ENCODE data around the gene DPH6. TPM values are rescaled to one million over a fixed set of nuclear protein-coding genes. Genes with fewer than 3 reads are reported as not detected.
"Not testable (repeated sequence)": the region's sequence is repeated elsewhere in the genome, so short reads cannot be mapped to it uniquely, and the experiment has no call there.

DPH6 gene
- total RNA-seq, 2 donors from 2014 or later: 3.7 to 13.3 TPM

GRCh38 chr15:35351059-35351458, 194.9 kb downstream of the DPH6 start:
- peaks cover 21 to 32% of the 10 kb centered on the region in 2 donors for H3K9me3 Mint-ChIP-seq

GRCh38 chr15:35349916-35350315, 196.0 kb downstream of the DPH6 start:
- Mint-ChIP-seq H3K36me3 (peaks cover 0 to 15% of the 10 kb centered on the region in 2 donors), H3K9me3 (peaks cover 13 to 23% of the 10 kb centered on the region in 2 donors), H3K27ac (no peak overlapping the region)
- DNase-seq (ENCODE audit: low spot score in 2 of 2): no peak
- no peak for ATAC-seq

More at GRCh38 chr15:35351059-35351458, 194.9 kb downstream of the DPH6 start:
- ATAC-seq (no peak), DNase-seq (ENCODE audit: low spot score in 2 of 2) (no peak)
- Mint-ChIP-seq H3K27ac (no peak overlapping the region), H3K36me3 (peaks cover 7 to 24% of the 10 kb centered on the region in 2 donors)

- Mint-ChIP-seq H3K36me3 (no peaks in the 10 kb centered on the region), H3K9me3 (no peaks in the 10 kb centered on the region), H3K27ac (no peak overlapping the region)
- no peak for DNase-seq (ENCODE audit: low spot score in 2 of 2)
- ATAC-seq: no peak
Measured at GRCh38 chr15:35330916-35331315, 215.0 kb downstream of the DPH6 start.

GRCh38 chr15:35330048-35330695, 215.8 kb downstream of the DPH6 start:
- no peaks in the 10 kb centered on the region for H3K36me3 Mint-ChIP-seq
- DNase-seq (ENCODE audit: low spot score in 2 of 2): no peak
- no peak for ATAC-seq
- no peak overlapping the region for H3K27ac Mint-ChIP-seq
- no peaks in the 10 kb centered on the region for H3K9me3 Mint-ChIP-seq

- Mint-ChIP-seq H3K27ac (no peak overlapping the region), H3K36me3 (no peaks in the 10 kb centered on the region), H3K9me3 (no peaks in the 10 kb centered on the region)
- DNase-seq (ENCODE audit: low spot score in 2 of 2): no peak
- no peak for ATAC-seq
Measured at GRCh38 chr15:35329521-35329961, 216.4 kb downstream of the DPH6 start.

- not testable (repeated sequence) for H3K36me3 Mint-ChIP-seq; ATAC-seq; DNase-seq (ENCODE audit: low spot score in 2 of 2); H3K9me3 Mint-ChIP-seq
- peak overlapping the region in 1 of 2 donors; percentile 25 for H3K27ac Mint-ChIP-seq
Measured at GRCh38 chr15:35328836-35329235, 217.1 kb downstream of the DPH6 start.

GRCh38 chr15:35327789-35328188, 218.2 kb downstream of the DPH6 start:
- no peak for ATAC-seq
- no peak overlapping the region for H3K27ac Mint-ChIP-seq
- H3K36me3 Mint-ChIP-seq: no peaks in the 10 kb centered on the region
- no peaks in the 10 kb centered on the region for H3K9me3 Mint-ChIP-seq
- no peak for DNase-seq (ENCODE audit: low spot score in 2 of 2)

GRCh38 chr15:35325374-35325941, 220.5 kb downstream of the DPH6 start:
- Mint-ChIP-seq H3K27ac (no peak overlapping the region), H3K36me3 (no peaks in the 10 kb centered on the region), H3K9me3 (no peaks in the 10 kb centered on the region)
- no peak for DNase-seq (ENCODE audit: low spot score in 2 of 2)
- ATAC-seq: no peak

GRCh38 chr15:35323141-35323540, 222.8 kb downstream of the DPH6 start:
- ATAC-seq (no peak), DNase-seq (ENCODE audit: low spot score in 2 of 2) (no peak)
- H3K27ac Mint-ChIP-seq: no peak overlapping the region
- H3K36me3 Mint-ChIP-seq: no peaks in the 10 kb centered on the region
- no peaks in the 10 kb centered on the region for H3K9me3 Mint-ChIP-seq

GRCh38 chr15:35321926-35322325, 224.0 kb downstream of the DPH6 start:
- no peak for DNase-seq (ENCODE audit: low spot score in 2 of 2)
- Mint-ChIP-seq H3K27ac (no peak overlapping the region), H3K36me3 (no peaks in the 10 kb centered on the region), H3K9me3 (no peaks in the 10 kb centered on the region)
- no peak for ATAC-seq

GRCh38 chr15:35320911-35321310, 225.1 kb downstream of the DPH6 start:
- ATAC-seq (no peak), DNase-seq (ENCODE audit: low spot score in 2 of 2) (no peak)
- H3K9me3 Mint-ChIP-seq: peaks cover 0 to under 1% of the 10 kb centered on the region in 2 donors
- H3K36me3 Mint-ChIP-seq: no peaks in the 10 kb centered on the region
- no peak overlapping the region for H3K27ac Mint-ChIP-seq
